ENCODE data around the gene CCDC30.
"Not testable (repeated sequence)": the region's sequence is repeated elsewhere in the genome, so short reads cannot be mapped to it uniquely, and the experiment has no call there.

CCDC30 gene

GRCh38 chr1:42454403-42454802, 8.7 kb upstream of the CCDC30 start:
- no peak for DNase-seq

GRCh38 chr1:42456010-42456753, 6.9 kb upstream of the CCDC30 start, which contains the start of the genes PPCS and ZMYND12:
TSS of gene PPCS (plus strand) at chr1:42456543. CDS start at chr1:42456566, 23 bp downstream.
TSS of gene ZMYND12 (minus strand) at chr1:42456022. CDS start at chr1:42455997, 25 bp downstream.
- peak; percentile 83 to 86 for DNase-seq

GRCh38 chr1:42456754-42457089, 6.4 kb upstream of the CCDC30 start:
- DNase-seq: peak; percentile 56 to 59

GRCh38 chr1:42461196-42461595, 1.9 kb upstream of the CCDC30 start:
- DNase-seq: no peak

- no peak for DNase-seq
Measured at GRCh38 chr1:42463921-42464320, 835 bp downstream of the CCDC30 start.

GRCh38 chr1:42466030-42466429, 2.9 kb downstream of the CCDC30 start:
- no peak for DNase-seq

- DNase-seq: no peak
Measured at GRCh38 chr1:42469727-42470126, 6.6 kb downstream of the CCDC30 start.

GRCh38 chr1:42476605-42477004, 13.5 kb downstream of the CCDC30 start:
- no peak for DNase-seq

GRCh38 chr1:42477354-42477753, 14.3 kb downstream of the CCDC30 start:
- DNase-seq: not testable (repeated sequence)

- DNase-seq: no peak
Measured at GRCh38 chr1:42477775-42478174, 14.7 kb downstream of the CCDC30 start.

GRCh38 chr1:42479621-42480020, 16.5 kb downstream of the CCDC30 start:
- peak; percentile 24 to 53 for DNase-seq

- DNase-seq: no peak
Measured at GRCh38 chr1:42480921-42481320, 17.8 kb downstream of the CCDC30 start.

- no peak for DNase-seq
Measured at GRCh38 chr1:42482635-42483153, 19.6 kb downstream of the CCDC30 start.

- no peak for DNase-seq
Measured at GRCh38 chr1:42484382-42484781, 21.3 kb downstream of the CCDC30 start.

- DNase-seq: no peak
Measured at GRCh38 chr1:42490237-42490636, 27.2 kb downstream of the CCDC30 start.

- DNase-seq: not testable (repeated sequence)
Measured at GRCh38 chr1:42502031-42502430, 38.9 kb downstream of the CCDC30 start.

GRCh38 chr1:42504535-42505128, 41.5 kb downstream of the CCDC30 start:
- no peak for DNase-seq

GRCh38 chr1:42506576-42506975, 43.5 kb downstream of the CCDC30 start:
- no peak for DNase-seq

GRCh38 chr1:42511581-42512155, 48.6 kb downstream of the CCDC30 start:
- DNase-seq: peak; percentile 46 to 48

GRCh38 chr1:42518908-42519307, 55.8 kb downstream of the CCDC30 start:
- no peak for DNase-seq

GRCh38 chr1:42523171-42523570, 60.1 kb downstream of the CCDC30 start:
- DNase-seq: no peak

- no peak for DNase-seq
Measured at GRCh38 chr1:42524330-42524729, 61.2 kb downstream of the CCDC30 start.

GRCh38 chr1:42529724-42530181, 66.7 kb downstream of the CCDC30 start:
- DNase-seq: peak in 1 of 2 experiments; percentile 2

GRCh38 chr1:42531043-42531442, 68.0 kb downstream of the CCDC30 start:
- DNase-seq: no peak

Measured in Kasumi-1 (cell line).